GM12872 (cell line): ENCODE data around the gene ANGPTL1.

Source experiments
- CTCF ChIP-seq: IDR thresholded peaks from 3 replicates; pipeline ENCODE4 v1.5.1; 2011; ENCODE audit warnings: low read depth, mild to moderate bottlenecking, low read length, moderate library complexity; ENCODE audit not compliant: insufficient read depth

Gene ANGPTL1

GRCh38 chr1:178881950-178882349, 11.1 kb upstream of the ANGPTL1 start:
- TF ChIP-seq CTCF: no peak

- TF ChIP-seq CTCF: no peak
Observed at GRCh38 chr1:178877896-178878295, 7.0 kb upstream of the ANGPTL1 start.

- TF ChIP-seq CTCF: no peak
Observed at GRCh38 chr1:178875936-178876335, 5.1 kb upstream of the ANGPTL1 start.

GRCh38 chr1:178874966-178875365, 4.1 kb upstream of the ANGPTL1 start:
- no peak for TF ChIP-seq CTCF

GRCh38 chr1:178871551-178872320, 859 bp upstream of the ANGPTL1 start:
- TF ChIP-seq CTCF: no peak

- TF ChIP-seq CTCF: no peak
Observed at GRCh38 chr1:178870221-178870620, 656 bp downstream of the ANGPTL1 start.

GRCh38 chr1:178869119-178869697, 1.7 kb downstream of the ANGPTL1 start:
- no peak for TF ChIP-seq CTCF
